Activated T-helper 17 cell treated with anti-CD3 and anti-CD28 coated beads, Interleukin-2, amount 50 U/mL, for 72 hours (primary cell): ENCODE measurements around the gene MUC5B. TPM values are rescaled to one million over a fixed set of nuclear protein-coding genes. Genes with fewer than 3 reads are reported as not detected.

Source experiments
- ATAC-seq: fragments of 150-1000 bp; cut with Tn5 transposase; replicated peaks from 2 replicates; pipeline ENCODE4 v1.10.0; 2021; ENCODE audit warnings: mild to moderate bottlenecking, moderate library complexity
- H3K27ac Mint-ChIP-seq: one replicate; pipeline ENCODE4 v1.8.0; 2022; ENCODE audit warnings: mixed read lengths
- H3K27me3 Mint-ChIP-seq: one replicate; pipeline ENCODE4 v1.8.0; 2022; ENCODE audit warnings: mixed read lengths
- H3K36me3 Mint-ChIP-seq: one replicate; pipeline ENCODE4 v1.8.0; 2022; ENCODE audit warnings: low read depth, mild to moderate bottlenecking, mixed read lengths
- H3K4me1 Mint-ChIP-seq: one replicate; pipeline ENCODE4 v1.8.0; 2022; ENCODE audit warnings: mixed read lengths
- H3K4me3 Mint-ChIP-seq: one replicate; pipeline ENCODE4 v1.8.0; 2022; ENCODE audit warnings: mild to moderate bottlenecking, mixed read lengths
- H3K9me3 Mint-ChIP-seq: one replicate; pipeline ENCODE4 v1.8.0; 2022; ENCODE audit warnings: mixed read lengths
- total RNA-seq, 2 donors: library from RNA; stranded (reverse); gene quantifications; one replicate each; pipeline ENCODE4 v1.2.3, GENCODE V29; 2022

Gene MUC5B
- total RNA-seq, 2 donors from 2014 or later: not detected

DNA sequence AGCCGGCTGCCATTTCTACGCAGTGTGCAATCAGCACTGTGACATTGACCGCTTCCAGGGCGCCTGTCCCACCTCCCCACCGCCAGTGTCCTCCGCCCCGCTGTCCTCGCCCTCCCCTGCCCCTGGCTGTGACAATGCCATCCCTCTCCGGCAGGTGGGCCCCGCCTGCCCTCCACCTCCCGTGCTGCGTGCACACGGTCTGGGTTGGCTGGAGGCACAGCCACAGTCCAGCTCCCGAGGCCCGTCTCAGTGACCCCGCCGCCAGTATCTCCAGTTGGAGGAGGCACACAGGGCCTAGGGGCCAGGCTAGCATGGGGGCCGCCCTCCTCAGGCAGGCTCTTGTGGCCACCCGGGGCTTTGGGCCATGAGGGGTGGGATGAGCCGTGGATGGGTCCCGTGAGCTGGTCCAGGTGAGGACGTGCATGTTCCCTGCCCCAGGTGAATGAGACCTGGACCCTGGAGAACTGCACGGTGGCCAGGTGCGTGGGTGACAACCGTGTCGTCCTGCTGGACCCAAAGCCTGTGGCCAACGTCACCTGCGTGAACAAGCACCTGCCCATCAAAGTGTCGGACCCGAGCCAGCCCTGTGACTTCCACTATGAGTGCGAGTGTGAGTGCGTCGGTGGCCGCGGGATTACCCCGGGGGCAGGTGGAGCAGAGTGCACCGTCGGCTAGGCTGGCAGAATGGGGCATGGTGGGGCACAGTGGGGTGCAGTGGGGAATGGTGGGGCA lies 29.7 kb downstream of the MUC5B start:
- H3K27me3 Mint-ChIP-seq: no peaks in the 10 kb centered on the region
- H3K9me3 Mint-ChIP-seq: no peaks in the 10 kb centered on the region
- H3K36me3 Mint-ChIP-seq: no peaks in the 10 kb centered on the region
- peaks cover 4% of the 10 kb centered on the region for H3K4me1 Mint-ChIP-seq
- no peak overlapping the region for H3K27ac Mint-ChIP-seq
- no peak for ATAC-seq
- H3K4me3 Mint-ChIP-seq: no peak overlapping the region

DNA sequence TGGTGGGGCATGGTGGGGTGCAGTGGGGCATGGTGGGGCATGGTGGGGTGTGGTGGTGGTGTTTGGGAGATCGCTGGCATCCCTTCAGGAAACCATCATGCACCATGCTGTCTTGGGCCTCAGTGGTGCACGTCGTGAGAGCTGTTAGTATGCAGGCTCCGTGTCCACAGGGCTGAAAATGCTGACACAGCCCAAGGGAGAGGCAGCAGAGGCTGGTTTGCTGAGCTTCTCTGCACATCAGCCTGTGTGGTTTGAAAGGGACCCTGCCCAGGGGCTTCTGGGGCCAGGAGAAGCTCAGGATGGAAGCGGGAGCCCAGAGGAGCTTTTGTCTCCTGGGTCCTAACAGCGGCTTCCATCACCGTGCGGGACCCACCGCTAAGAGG lies 30.2 kb downstream of the MUC5B start:
- H3K27me3 Mint-ChIP-seq: no peaks in the 10 kb centered on the region
- H3K27ac Mint-ChIP-seq: no peak overlapping the region
- no peaks in the 10 kb centered on the region for H3K9me3 Mint-ChIP-seq
- peaks cover 4% of the 10 kb centered on the region for H3K4me1 Mint-ChIP-seq
- ATAC-seq: no peak
- no peaks in the 10 kb centered on the region for H3K36me3 Mint-ChIP-seq
- no peak overlapping the region for H3K4me3 Mint-ChIP-seq

- Mint-ChIP-seq H3K4me3 (no peak overlapping the region), H3K36me3 (no peaks in the 10 kb centered on the region), H3K27me3 (no peaks in the 10 kb centered on the region), H3K9me3 (no peaks in the 10 kb centered on the region), H3K27ac (no peak overlapping the region), H3K4me1 (peaks cover 4% of the 10 kb centered on the region)
- ATAC-seq: no peak
Observed at GRCh38 chr11:1254086-1254648, 31.3 kb downstream of the MUC5B start.

DNA sequence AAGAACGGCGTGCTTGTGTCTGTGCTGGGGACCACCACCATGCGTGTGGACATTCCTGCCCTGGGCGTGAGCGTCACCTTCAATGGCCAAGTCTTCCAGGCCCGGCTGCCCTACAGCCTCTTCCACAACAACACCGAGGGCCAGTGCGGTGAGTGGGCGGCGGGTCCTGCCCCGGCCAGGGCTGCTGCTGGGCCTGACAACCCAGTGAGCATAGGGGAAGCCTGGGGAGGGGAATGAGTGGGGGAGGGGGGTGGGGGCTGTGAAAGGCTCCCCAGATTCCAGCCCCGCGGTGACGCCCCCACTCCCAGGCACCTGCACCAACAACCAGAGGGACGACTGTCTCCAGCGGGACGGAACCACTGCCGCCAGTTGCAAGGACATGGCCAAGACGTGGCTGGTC lies 31.9 kb downstream of the MUC5B start:
- Mint-ChIP-seq H3K27me3 (no peaks in the 10 kb centered on the region), H3K4me1 (peaks cover 4% of the 10 kb centered on the region), H3K36me3 (no peaks in the 10 kb centered on the region), H3K4me3 (no peak overlapping the region), H3K27ac (no peak overlapping the region), H3K9me3 (no peaks in the 10 kb centered on the region)
- ATAC-seq: no peak

DNA sequence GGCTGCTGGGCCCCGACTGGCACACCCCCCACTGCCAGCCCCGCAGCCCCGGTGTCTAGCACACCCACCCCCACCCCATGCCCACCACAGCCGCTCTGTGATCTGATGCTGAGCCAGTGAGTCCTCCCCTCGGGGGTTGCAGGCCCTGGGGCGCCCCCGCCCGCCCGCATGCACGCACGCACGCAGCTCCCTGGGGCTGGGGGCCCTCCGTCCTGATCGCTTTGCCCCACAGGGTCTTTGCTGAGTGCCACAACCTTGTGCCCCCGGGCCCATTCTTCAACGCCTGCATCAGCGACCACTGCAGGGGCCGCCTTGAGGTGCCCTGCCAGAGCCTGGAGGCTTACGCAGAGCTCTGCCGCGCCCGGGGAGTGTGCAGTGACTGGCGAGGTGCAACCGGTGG lies 32.3 kb downstream of the MUC5B start:
- no peaks in the 10 kb centered on the region for H3K9me3 Mint-ChIP-seq
- H3K27me3 Mint-ChIP-seq: no peaks in the 10 kb centered on the region
- peaks cover 4% of the 10 kb centered on the region for H3K4me1 Mint-ChIP-seq
- no peaks in the 10 kb centered on the region for H3K36me3 Mint-ChIP-seq
- no peak overlapping the region for H3K27ac Mint-ChIP-seq
- no peak overlapping the region for H3K4me3 Mint-ChIP-seq
- ATAC-seq: no peak

DNA sequence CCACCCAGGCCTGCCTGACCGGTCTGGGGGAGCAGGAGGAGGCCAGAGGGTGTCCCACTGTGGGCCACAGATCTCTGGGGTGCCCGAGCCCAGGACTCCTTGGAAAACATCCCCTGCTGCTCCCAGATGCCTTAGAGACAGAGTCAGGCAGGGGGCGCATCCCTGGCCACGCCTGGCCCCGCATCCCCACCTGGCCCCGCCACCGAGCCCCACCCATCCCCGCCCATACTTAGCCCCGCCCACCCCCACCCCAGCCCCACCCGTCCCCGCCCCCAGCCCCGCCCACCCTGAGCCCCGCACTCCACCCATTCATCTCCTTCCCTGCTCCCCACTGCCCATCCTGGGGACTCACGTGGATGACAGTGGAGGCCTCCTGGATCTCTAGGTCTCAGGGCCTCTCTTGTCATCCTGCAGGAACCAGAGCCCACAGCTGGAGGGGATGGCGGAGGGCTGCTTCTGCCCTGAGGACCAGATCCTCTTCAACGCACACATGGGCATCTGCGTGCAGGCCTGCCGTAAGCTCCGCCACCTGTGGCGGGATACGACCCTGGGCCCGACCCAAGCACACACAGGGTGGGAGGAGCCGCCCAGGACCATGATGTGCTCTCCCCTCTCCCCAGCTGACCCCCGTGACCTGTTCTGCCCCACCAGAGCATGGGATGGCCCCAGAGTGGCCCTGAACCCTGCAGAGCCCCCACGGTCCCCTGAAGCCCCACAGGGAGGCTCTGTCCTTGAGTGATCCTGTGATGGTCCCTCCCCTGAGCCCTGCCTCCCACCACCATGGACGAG lies 33.6 kb downstream of the MUC5B start:
- Mint-ChIP-seq H3K27me3 (no peaks in the 10 kb centered on the region), H3K27ac (no peak overlapping the region), H3K4me1 (no peaks in the 10 kb centered on the region), H3K36me3 (no peaks in the 10 kb centered on the region), H3K9me3 (no peaks in the 10 kb centered on the region), H3K4me3 (no peak overlapping the region)
- no peak for ATAC-seq

- H3K27me3 Mint-ChIP-seq: no peaks in the 10 kb centered on the region
- ATAC-seq: no peak
- H3K4me3 Mint-ChIP-seq: no peak overlapping the region
- H3K9me3 Mint-ChIP-seq: no peaks in the 10 kb centered on the region
- no peaks in the 10 kb centered on the region for H3K36me3 Mint-ChIP-seq
- H3K27ac Mint-ChIP-seq: no peak overlapping the region
- no peaks in the 10 kb centered on the region for H3K4me1 Mint-ChIP-seq
Observed at GRCh38 chr11:1257366-1257765, 34.5 kb downstream of the MUC5B start.

GRCh38 chr11:1257916-1258315 lies 35.0 kb downstream of the MUC5B start:
- no peaks in the 10 kb centered on the region for H3K36me3 Mint-ChIP-seq
- H3K27me3 Mint-ChIP-seq: no peaks in the 10 kb centered on the region
- no peak for ATAC-seq
- no peaks in the 10 kb centered on the region for H3K9me3 Mint-ChIP-seq
- peaks cover 4% of the 10 kb centered on the region for H3K4me1 Mint-ChIP-seq
- H3K27ac Mint-ChIP-seq: no peak overlapping the region
- H3K4me3 Mint-ChIP-seq: no peak overlapping the region

DNA sequence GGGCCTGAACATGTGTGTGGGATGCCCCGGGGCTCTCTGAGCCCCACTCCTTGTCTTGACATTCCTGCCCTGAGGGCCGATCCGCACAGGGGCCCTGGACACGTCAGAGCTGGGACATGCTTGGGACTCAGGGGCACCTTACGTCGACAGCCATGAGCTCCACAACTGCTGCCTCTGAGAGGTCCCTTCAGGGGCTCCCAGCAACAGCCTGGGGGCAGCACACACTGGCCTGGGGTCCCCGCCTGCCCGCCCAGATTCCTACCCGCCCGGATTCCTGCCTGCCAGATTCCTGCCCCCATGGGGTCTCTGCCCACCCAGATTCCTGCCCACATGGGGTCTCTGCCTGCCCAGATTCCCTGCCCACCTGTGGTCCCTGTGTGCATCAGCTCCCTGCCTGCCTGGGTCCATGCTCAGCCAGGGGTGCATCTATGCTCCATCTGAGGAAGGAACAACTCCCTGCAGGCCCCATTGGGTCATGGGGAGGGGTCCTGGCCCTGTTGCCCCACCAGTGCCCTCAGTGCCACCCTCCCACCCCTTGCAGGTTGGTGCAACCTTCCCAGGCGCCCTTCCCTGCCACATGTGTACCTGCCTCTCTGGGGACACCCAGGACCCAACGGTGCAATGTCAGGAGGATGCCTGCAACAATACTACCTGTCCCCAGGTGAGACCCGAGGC lies 35.7 kb downstream of the MUC5B start:
- H3K9me3 Mint-ChIP-seq: no peaks in the 10 kb centered on the region
- no peaks in the 10 kb centered on the region for H3K36me3 Mint-ChIP-seq
- H3K4me1 Mint-ChIP-seq: peaks cover 4% of the 10 kb centered on the region
- no peaks in the 10 kb centered on the region for H3K27me3 Mint-ChIP-seq
- H3K27ac Mint-ChIP-seq: no peak overlapping the region
- no peak overlapping the region for H3K4me3 Mint-ChIP-seq
- ATAC-seq: no peak

DNA sequence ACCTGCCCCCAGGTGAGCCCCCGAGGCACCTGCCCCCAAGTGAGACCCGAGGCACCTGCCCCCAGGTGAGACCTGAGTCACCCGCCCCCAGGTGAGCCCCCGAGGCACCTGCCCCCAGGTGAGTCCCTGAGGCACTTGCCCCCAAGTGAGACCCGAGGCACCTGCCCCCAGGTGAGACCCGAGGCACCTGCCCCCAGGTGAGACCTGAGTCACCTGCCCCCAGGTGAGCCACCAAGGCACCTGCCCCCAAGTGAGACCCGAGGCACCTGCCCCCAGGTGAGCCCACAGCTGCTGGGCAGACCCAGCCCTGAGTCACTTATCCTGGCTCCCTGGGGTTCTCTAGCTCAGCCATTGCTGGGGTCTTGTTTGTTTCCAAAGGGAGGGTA lies 36.2 kb downstream of the MUC5B start:
- no peaks in the 10 kb centered on the region for H3K9me3 Mint-ChIP-seq
- H3K4me1 Mint-ChIP-seq: peaks cover 4% of the 10 kb centered on the region
- no peak overlapping the region for H3K4me3 Mint-ChIP-seq
- H3K36me3 Mint-ChIP-seq: no peaks in the 10 kb centered on the region
- no peak for ATAC-seq
- H3K27ac Mint-ChIP-seq: no peak overlapping the region
- H3K27me3 Mint-ChIP-seq: no peaks in the 10 kb centered on the region

GRCh38 chr11:1259561-1259960 lies 36.7 kb downstream of the MUC5B start:
- Mint-ChIP-seq H3K4me3 (no peak overlapping the region), H3K27ac (no peak overlapping the region)
- ATAC-seq: no peak

GRCh38 chr11:1260023-1260501 lies 37.2 kb downstream of the MUC5B start:
- Mint-ChIP-seq H3K27ac (no peak overlapping the region), H3K9me3 (peaks cover 4% of the 10 kb centered on the region), H3K4me3 (no peak overlapping the region), H3K4me1 (peaks cover 12% of the 10 kb centered on the region), H3K36me3 (no peaks in the 10 kb centered on the region), H3K27me3 (no peaks in the 10 kb centered on the region)
- ATAC-seq: peak; percentile 43

More at GRCh38 chr11:1259561-1259960, 36.7 kb downstream of the MUC5B start:
- no peaks in the 10 kb centered on the region for H3K27me3 Mint-ChIP-seq
- peaks cover 9% of the 10 kb centered on the region for H3K4me1 Mint-ChIP-seq
- no peaks in the 10 kb centered on the region for H3K36me3 Mint-ChIP-seq
- peaks cover 2% of the 10 kb centered on the region for H3K9me3 Mint-ChIP-seq

- no peak for ATAC-seq
- Mint-ChIP-seq H3K4me1 (peaks cover 12% of the 10 kb centered on the region), H3K27me3 (no peaks in the 10 kb centered on the region), H3K36me3 (no peaks in the 10 kb centered on the region), H3K9me3 (peaks cover 4% of the 10 kb centered on the region), H3K4me3 (no peak overlapping the region), H3K27ac (no peak overlapping the region)
Observed at GRCh38 chr11:1260620-1261019, 37.8 kb downstream of the MUC5B start.

- no peaks in the 10 kb centered on the region for H3K36me3 Mint-ChIP-seq
- no peaks in the 10 kb centered on the region for H3K27me3 Mint-ChIP-seq
- peak overlapping the region; percentile 91 for H3K27ac Mint-ChIP-seq
- no peak for ATAC-seq
- peaks cover 12% of the 10 kb centered on the region for H3K4me1 Mint-ChIP-seq
- peaks cover 4% of the 10 kb centered on the region for H3K9me3 Mint-ChIP-seq
- H3K4me3 Mint-ChIP-seq: peak overlapping the region; percentile 79
Observed at GRCh38 chr11:1261241-1262071, 38.6 kb downstream of the MUC5B start.
